Right lobe of liver (tissue), 4 donors: ENCODE results near the gene NDOR1.
A peak's percentile ranks its signal among the peaks of the same experiment; 100 is the strongest.

Source experiments
- POLR2A ChIP-seq: fragments of 450-650 bp; IDR thresholded peaks from one replicate; pipeline ENCODE4 v1.6.1; 2017; ENCODE audit warnings: antibody characterized with exemption, mild to moderate bottlenecking
- TF ChIP-seq, protein P1 (sequence below), 4 donors: fragments of 200-600 bp in 3 of 4; fragments of 450-650 bp in 1 of 4; IDR thresholded peaks; one replicate each; pipeline versions ENCODE4 v1.5.1 to v1.8.0; 2016 to 2022; ENCODE audit warnings: antibody characterized with exemption in 4 of 4, mild to moderate bottlenecking in 2 of 4
- donor health status: DM: no; HTN: no; CAD: no.
- donor health status: DM: no; HTN: no; CAD: no.
- donor health status: DM: no; HTN: yes; CAD: no.

DNA sequence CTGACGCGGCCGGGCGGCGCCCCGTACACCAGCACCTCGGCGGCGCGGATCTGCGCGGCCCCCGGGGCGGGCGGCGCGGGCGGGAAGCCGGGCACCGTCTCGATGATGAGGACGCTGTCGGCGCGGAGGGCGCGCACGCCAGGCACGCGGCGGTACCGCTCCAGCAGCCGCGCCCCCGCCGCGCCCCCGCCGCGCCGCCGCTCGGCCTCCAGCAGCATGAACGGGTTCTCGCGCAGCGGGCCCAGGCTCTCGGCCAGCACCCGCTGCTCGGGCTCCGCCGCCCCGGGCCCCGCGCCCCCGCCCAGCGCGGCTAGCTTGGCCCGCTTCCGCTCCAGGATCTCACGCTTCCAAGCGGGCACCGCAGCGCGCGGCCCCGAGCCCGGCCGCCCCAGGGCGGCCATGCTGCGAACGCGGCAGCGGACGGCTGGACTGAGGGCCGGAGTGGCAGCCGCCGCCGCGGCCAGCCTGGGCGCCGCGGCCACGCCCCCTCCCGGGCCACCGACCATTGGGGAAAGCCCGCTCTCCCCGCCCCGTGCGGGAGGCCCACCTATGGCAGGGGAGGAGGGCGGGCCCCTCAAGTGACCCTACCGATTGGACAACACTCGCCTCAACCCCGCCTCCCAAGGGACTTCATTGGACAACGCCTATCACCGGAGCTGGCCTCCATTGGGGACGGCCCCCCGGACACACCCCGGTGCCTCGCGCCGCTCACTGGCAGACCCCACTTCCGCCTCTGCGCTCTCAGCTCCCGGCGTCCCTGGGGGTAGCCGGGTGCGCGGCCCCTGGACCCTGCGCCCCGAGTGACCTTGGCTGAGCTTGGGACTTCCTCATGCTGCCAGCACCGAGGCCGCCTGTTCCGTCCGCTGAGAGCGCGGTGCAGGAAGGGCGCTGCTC is 4.9 kb upstream of the NDOR1 start, which contains the start of gene TPRN:
- TF ChIP-seq, protein P1, sequence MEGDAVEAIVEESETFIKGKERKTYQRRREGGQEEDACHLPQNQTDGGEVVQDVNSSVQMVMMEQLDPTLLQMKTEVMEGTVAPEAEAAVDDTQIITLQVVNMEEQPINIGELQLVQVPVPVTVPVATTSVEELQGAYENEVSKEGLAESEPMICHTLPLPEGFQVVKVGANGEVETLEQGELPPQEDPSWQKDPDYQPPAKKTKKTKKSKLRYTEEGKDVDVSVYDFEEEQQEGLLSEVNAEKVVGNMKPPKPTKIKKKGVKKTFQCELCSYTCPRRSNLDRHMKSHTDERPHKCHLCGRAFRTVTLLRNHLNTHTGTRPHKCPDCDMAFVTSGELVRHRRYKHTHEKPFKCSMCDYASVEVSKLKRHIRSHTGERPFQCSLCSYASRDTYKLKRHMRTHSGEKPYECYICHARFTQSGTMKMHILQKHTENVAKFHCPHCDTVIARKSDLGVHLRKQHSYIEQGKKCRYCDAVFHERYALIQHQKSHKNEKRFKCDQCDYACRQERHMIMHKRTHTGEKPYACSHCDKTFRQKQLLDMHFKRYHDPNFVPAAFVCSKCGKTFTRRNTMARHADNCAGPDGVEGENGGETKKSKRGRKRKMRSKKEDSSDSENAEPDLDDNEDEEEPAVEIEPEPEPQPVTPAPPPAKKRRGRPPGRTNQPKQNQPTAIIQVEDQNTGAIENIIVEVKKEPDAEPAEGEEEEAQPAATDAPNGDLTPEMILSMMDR (IDR thresholded peaks at IDR 0.05) = no peak
- peak; percentile 99 for TF ChIP-seq POLR2A
